Superior temporal gyrus (tissue), 1 donor: ENCODE data around the gene C19orf38.
A peak's percentile ranks its signal among the peaks of the same experiment; 100 is the strongest.
"Not testable (repeated sequence)": the region's sequence is repeated elsewhere in the genome, so short reads cannot be mapped to it uniquely, and the experiment has no call there.

Source experiments
- DNase-seq: peaks from one replicate; pipeline ENCODE4 v3.0.0-alpha.2; 2016; ENCODE audit errors: extremely low spot score

The C19orf38 gene

GRCh38 chr19:10852098-10852800 is 4.0 kb downstream of the C19orf38 start:
- DNase-seq = no peak

- DNase-seq = no peak
Measured at GRCh38 chr19:10852941-10853340, 4.7 kb downstream of the C19orf38 start.

- no peak for DNase-seq
Measured at GRCh38 chr19:10854350-10855089, 6.3 kb downstream of the C19orf38 start.

GRCh38 chr19:10855879-10856522 is 7.8 kb downstream of the C19orf38 start:
- no peak for DNase-seq

- DNase-seq = not testable (repeated sequence)
Measured at GRCh38 chr19:10856899-10857298, 8.7 kb downstream of the C19orf38 start.

- no peak for DNase-seq
Measured at GRCh38 chr19:10858204-10858828, 10.1 kb downstream of the C19orf38 start.

GRCh38 chr19:10861103-10861651 is 13.0 kb downstream of the C19orf38 start:
- DNase-seq = no peak

GRCh38 chr19:10862561-10863106 is 14.4 kb downstream of the C19orf38 start:
- DNase-seq = no peak

- DNase-seq = no peak
Measured at GRCh38 chr19:10863107-10863717, 15.0 kb downstream of the C19orf38 start.

- DNase-seq = peak; percentile 89
Measured at GRCh38 chr19:10864538-10864899, 16.3 kb downstream of the C19orf38 start.

- DNase-seq = no peak
Measured at GRCh38 chr19:10866495-10866894, 18.3 kb downstream of the C19orf38 start.

GRCh38 chr19:10868872-10869547 is 20.8 kb downstream of the C19orf38 start:
- no peak for DNase-seq

- DNase-seq = not testable (repeated sequence)
Measured at GRCh38 chr19:10869872-10870311, 21.7 kb downstream of the C19orf38 start.

- no peak for DNase-seq
Measured at GRCh38 chr19:10870501-10870954, 22.3 kb downstream of the C19orf38 start.

GRCh38 chr19:10870955-10871603 is 22.9 kb downstream of the C19orf38 start, which contains the start of gene CARM1:
CARM1 (plus strand) TSS chr19:10871553; CDS start chr19:10871703, 150 bp downstream.
- peak; percentile 93 for DNase-seq

GRCh38 chr19:10871711-10872545 is 23.7 kb downstream of the C19orf38 start:
- DNase-seq = no peak

- DNase-seq = no peak
Measured at GRCh38 chr19:10872546-10873107, 24.4 kb downstream of the C19orf38 start.

GRCh38 chr19:10874024-10874423 is 25.8 kb downstream of the C19orf38 start:
- no peak for DNase-seq
